ENCODE data around the gene LMOD2. TPM values are rescaled to one million over a fixed set of nuclear protein-coding genes. Genes with fewer than 3 reads are reported as not detected.

Gene LMOD2
- total and polyA plus RNA-seq, 9 of the 15 experiments (the other 6 are each of a cell fraction or from before 2014, with no cell fraction given): 0.04 TPM; not detected in 8

DNA sequence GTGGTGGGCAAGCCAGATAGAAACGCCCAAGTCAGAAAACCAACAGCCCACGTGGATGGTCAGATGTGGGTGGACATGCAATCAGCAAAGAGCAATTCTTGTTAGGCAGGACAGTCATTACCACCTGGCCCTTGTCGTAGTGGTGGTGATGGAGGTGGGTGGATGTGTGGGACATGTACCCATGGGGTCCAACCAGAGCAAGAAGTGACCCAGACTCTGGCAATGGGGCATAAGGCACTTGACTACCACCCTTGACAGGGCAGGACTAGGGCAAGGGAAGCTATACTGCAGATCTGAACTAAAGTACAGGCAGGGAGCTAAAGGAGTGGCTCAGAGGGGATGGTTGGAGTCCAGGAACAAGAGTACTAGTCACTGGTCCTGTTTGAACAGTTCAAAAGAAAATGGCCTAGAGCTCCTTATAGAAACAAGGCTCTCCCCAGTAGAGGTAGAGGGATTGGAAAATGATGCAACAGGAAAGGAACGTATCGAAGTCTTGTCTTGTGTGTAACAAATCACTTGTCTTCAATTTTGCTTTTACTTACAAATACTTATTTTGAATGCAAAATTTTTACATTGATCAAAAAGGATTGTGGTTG, 17.6 kb downstream of the LMOD2 start:
- Histone ChIP-seq H4K20me1 (replicated peaks; ENCODE audit: control insufficient read depth, insufficient read depth, low read length) (no peaks in the 10 kb centered on the region), H3K27me3 (ENCODE audit: control insufficient read depth in 2 of 2, insufficient read depth in 2 of 2, low read length in 2 of 2) (no peaks in the 10 kb centered on the region), H3K4me2 (ENCODE audit: insufficient read depth, low read length) (no peak overlapping the region), H3K36me3 (ENCODE audit: control insufficient read depth, insufficient read depth, low read length) (no peaks in the 10 kb centered on the region), H3K9me1 (ENCODE audit: control insufficient read depth, insufficient read depth, low read length) (no peaks in the 10 kb centered on the region), H3K9me3 (replicated peaks; ENCODE audit: control insufficient read depth, insufficient read depth, low read depth, low read length) (no peaks in the 10 kb centered on the region), H3K4me3 (no peak overlapping the region), H3K79me2 (ENCODE audit: control insufficient read depth, insufficient read depth, low read length) (no peaks in the 10 kb centered on the region), H3K9ac (ENCODE audit: insufficient read depth in 1 of 2, low read depth in 2 of 2, low read length in 2 of 2) (no peak overlapping the region), H3K27ac (ENCODE audit: extremely low read depth, low read depth, low read length) (no peak overlapping the region), H3K4me1 (replicated peaks in 1 of 2; ENCODE audit: control insufficient read depth in 2 of 2, insufficient read depth in 2 of 2, low read length in 2 of 2) (no peaks in the 10 kb centered on the region), H2AFZ (ENCODE audit: low read depth, low read length) (no peak overlapping the region)
- CTCF ChIA-PET (ENCODE audit: low intra/inter-chr PET ratio): no interaction called here
- in situ Hi-C loops (cut with MboI) (no loop called here), intact Hi-C loops (cut with micrococcal nuclease) (no loop called here)
- ATAC-seq: peak; percentile 39
- POLR2A ChIA-PET: interaction anchor here (0.5 to 0.6 kb wide), 2 partner anchors 9 to 235 kb away, joined by 3 read pairs; no protein-coding TSS in a partner anchor
- BruUV-seq (replicated peaks): no TSS peak
- 60% methylated on average over 5 of the region's 5 CpGs for WGBS (ENCODE audit: insufficient coverage, low coverage, missing lambda C conversion rate)
- DNase-seq (ENCODE audit: extremely low read depth in 1 of 4, low spot score in 3 of 4): no peak
- 0 out of 4 replicates have a peak, but pooled peaks of 1 of the 2 experiments have one; percentile 37 for TF ChIP-seq MAZ (CRISPR knock-in tag; conservative IDR thresholded peaks at IDR 0.05 in 1 of 2, IDR thresholded peaks at IDR 0.05 in 1 of 2)
- TF ChIP-seq GTF2A2 (tag; IDR thresholded peaks at IDR 0.05): no peak
- TF ChIP-seq SUPT5H (IDR thresholded peaks at IDR 0.05): peak; percentile 33
- 0 out of 2 replicates have a peak, but pooled peaks have one; percentile 27 for TF ChIP-seq POLR2A (conservative IDR thresholded peaks at IDR 0.05)
- TF ChIP-seq CEBPG (CRISPR knock-in tag; IDR thresholded peaks at IDR 0.05): no peak
- TF ChIP-seq CEBPG (tag; conservative IDR thresholded peaks at IDR 0.05 in 1 of 2, IDR thresholded peaks at IDR 0.05 in 1 of 2): peak; percentile 19 to 54; a peak in 3 of 4 replicates
- FAIRE-seq: no peak
